IPS DF 4.7 (cell line): Measurements from ENCODE around the gene ACOX2.

Experiments
- DNase-seq: peaks from one replicate; pipeline ENCODE4 v3.0.0-alpha.2; 2013; ENCODE audit warnings: low spot score; ENCODE audit errors: extremely low read depth

ACOX2 gene

GRCh38 chr3:58536501-58537411 lies at the start of gene ACOX2:
Gene ACOX2, minus strand, starts transcription at chr3:58537190. Its CDS starts 2,084 bp downstream, at chr3:58535106.
- DNase-seq, result no peak

DNA sequence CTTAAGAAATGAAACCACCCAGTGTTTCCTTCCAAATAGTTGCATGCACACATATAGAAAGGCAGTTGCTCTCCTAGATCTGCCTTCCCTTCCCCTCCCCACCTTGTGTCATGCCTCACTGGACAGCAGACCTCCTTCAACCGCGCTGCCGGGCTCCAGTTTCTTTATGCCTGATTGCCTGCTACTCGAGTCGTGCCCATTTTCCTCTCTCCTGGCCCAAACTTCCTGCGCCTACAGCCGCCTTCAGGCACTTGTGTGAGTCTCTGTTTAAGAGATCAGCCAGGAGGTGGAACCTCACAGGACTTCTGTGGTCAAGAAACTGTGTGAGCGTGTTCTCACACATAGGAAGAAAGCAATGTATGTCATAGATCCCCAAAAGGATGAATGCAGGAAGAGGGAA lies 49.0 kb upstream of the ACOX2 start:
- DNase-seq, result no peak

DNA sequence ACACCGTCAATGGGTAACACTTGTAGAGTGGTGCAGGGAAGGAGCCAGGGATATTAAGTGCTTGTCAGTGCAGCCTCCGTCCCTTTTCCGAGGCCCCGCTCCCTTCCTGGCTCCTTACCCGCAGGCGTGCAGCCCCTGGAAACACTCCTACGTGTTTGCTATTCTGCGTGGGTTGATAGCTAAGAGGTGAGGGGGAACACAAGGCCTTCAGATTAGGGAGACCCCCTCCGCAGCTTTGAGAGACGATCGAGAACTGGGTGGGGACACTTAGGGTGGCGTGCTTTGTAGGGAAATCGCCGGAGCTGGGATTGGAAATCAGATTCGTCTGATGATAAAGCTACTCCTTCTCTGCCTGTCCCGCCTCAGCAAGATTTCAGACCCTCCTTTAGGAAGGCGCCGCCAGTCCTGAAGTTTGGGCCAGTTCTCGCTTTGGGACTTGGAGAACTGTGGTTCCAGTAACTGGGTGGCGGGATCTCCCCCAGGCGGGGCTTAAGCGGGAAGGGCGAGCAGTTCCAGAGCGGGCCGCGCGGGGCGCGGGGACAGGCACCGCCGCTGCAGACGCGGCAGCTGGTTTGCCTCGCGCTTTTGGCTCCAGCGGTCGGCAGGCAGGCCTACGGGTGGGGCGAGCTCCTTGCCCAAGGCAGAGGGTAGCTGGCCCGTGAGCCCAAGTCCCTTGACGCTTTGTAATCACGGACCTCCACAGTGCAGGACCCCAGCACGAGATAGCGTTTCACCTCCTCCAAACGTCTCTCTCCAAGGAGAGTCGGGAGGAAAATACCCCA lies 48.2 kb upstream of the ACOX2 start:
- no peak for DNase-seq

DNA sequence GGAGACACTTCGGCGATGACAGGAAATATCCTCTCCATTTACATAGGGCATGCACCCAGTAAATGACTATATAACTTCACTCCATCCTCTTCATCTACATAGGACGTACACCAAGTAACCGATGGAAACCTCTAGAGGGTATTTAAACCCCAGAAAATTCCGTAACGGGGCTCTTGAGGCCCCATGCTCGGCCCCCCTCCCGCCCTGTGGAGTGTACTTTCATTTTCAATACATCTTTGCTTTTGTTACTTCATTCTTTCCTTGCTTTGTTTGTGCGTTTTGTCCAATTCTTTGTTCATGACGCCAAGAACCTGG lies 47.7 kb upstream of the ACOX2 start:
- no peak for DNase-seq

DNA sequence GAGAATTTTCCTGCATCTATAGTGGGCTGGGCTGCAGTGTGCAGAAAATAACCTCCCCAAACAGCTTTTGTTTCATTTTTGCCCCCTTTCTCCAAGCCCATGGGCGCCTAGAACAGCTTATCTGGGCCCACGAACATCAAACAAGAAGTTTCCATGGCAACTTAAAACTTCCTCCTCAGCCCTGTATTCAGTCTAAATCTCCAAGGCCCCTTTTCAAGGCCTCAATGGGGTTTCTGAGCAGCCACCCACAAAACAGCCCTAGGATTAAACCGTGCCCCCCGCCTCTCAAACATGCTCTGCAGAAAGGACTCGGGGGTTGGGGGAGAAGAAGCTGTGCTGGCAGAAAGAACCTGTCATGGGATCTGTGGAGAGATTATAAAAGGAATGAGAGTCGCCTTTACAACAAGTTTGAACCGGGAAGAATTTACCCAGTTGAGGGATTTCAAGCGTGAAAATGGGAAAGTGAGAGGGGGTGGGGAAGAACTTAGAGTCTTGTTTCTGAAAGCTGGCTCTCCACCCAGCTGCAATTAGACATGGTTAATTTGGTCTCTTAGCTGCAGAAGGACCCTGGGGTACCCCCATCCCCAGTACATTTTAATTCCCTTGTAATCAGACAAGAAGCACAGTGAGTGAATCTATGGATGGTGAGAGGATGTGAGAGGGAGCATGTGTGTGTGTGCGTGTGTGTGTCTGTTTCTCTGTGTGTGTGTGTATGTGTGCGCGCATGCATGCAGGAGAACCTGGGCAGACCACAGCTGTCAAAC lies 44.5 kb upstream of the ACOX2 start:
- DNase-seq, result no peak

- no peak for DNase-seq
These were observed 43.9 kb upstream of the ACOX2 start for GRCh38 chr3:58580826-58581327.

- no peak for DNase-seq
These were observed 41.9 kb upstream of the ACOX2 start for GRCh38 chr3:58578873-58579272.

DNA sequence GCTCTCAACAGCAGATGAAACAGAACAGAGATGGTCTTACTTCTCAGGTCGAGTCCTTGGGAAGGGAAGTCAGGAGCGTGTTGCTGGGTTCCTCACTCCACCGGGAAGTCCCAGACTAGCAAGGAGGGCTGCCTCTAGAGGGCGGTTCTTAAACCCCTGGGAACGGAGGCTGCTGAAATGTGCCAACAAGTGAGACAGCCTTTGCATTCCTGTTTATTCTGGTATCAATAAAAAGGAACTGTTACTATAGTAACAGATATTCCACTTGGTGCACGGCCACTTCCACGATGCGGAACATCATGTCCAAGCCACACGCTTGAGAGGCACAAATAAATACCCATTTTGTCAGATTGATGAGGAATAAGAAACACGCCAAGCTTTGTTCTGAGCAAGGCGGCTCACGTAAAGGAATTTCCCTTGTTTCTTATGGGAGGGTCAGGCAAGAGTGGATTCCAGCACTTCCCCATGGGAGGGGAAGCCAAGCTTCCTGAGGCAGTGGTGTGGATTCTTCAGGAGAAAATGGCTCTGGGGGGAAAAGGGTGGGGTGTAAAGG lies 40.4 kb upstream of the ACOX2 start, which contains the start of gene FAM107A:
TSS of gene FAM107A (minus strand) at position 123 of the 553 bp plus-strand sequence. CDS start 7,531 bp downstream, outside the sequence.
- no peak for DNase-seq

DNA sequence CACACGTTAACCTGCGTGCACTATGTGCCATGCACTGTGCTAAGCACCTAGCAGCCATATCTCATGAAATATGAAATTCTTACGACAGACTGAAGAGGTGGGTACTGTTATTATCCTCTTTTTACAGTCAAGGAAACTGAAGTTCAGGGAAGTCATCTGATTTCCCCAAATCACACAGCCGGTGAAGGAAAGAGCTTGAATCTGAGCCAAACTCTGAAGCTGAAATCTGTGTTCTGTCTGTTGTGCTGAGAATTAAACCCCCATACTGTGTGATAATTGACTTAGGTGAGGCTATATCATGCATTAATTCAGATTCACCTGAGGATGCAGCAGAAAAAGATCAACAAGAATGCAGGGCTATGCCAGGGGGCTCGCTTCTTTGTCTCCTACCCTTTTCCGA lies 39.7 kb upstream of the ACOX2 start:
- DNase-seq, result no peak

GRCh38 chr3:58575971-58576652 lies 39.1 kb upstream of the ACOX2 start:
- no peak for DNase-seq

GRCh38 chr3:58574682-58575081 lies 37.7 kb upstream of the ACOX2 start:
- DNase-seq, result no peak

GRCh38 chr3:58574106-58574505 lies 37.1 kb upstream of the ACOX2 start:
- no peak for DNase-seq

DNA sequence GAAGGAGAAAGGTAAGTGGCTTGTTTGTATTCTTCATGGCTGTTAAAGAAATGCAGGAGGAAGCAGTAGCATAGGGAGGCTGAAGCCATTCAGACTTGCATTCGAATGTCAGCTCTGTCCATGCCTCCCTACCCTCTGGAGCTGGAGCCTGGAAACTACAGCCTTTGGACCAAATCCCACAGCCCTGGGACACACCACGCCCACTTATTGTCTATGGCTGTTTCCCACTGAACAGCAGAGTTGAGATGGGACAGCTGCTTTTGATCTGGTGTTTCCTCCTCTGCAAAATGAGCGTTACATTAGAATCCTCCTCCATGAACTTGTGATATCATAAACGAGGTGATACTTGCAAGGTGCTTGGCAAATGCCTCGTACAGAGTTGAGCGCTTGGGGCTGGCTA lies 36.6 kb upstream of the ACOX2 start:
- DNase-seq, result no peak

DNA sequence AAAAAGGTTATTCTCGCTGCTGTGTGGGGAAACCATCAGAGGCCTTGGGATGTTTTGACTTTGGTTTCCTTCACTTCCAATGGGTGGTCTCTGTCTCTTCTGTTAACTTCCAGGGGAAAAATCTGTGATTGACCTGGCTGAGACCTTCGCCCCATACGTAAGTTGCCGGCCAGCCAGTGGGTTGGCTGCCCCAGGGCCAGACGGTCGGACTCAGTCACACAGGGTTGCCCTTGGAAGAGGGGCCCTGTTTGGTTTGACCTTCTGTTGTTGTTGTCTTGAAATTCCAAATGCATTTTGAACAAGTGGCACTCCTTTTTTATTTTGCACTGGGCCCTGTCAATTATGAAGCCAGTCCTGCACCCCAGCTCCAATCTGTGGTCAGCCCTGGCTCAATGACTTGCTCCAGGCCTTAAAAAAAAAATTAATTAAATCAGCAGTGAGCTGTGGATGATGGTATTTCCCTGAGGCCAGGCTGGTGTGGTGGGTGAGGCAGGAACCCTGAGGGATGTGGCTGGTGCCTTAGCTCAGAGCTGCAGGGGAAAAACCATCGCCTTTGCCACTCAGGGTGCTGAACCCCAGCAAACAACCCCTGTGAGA lies 35.7 kb upstream of the ACOX2 start:
- DNase-seq, result no peak

- no peak for DNase-seq
These were observed 35.1 kb upstream of the ACOX2 start for GRCh38 chr3:58572013-58572633.

DNA sequence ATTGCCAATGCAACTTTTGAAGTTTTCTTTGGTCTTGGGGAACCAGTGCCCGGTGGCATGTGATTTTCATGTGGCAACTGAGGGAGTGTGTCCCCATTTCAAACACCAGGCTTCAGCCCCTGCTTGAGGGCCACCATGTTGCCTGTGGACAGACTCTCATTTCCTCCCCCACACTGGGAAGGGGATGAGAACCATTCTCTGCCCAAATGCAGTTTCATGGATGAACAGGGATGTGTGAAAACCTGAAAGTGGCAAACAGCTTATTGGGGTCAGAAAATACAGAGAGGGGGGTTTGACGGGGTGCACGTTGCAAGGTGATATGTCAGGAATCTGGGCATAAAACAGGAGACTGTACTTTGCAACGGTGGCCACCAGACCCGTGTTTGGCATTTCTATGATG lies 33.9 kb upstream of the ACOX2 start:
- DNase-seq, result no peak

GRCh38 chr3:58569287-58570001 lies 32.5 kb upstream of the ACOX2 start:
- DNase-seq, result no peak

- no peak for DNase-seq
These were observed 31.7 kb upstream of the ACOX2 start for GRCh38 chr3:58568572-58569286.

DNA sequence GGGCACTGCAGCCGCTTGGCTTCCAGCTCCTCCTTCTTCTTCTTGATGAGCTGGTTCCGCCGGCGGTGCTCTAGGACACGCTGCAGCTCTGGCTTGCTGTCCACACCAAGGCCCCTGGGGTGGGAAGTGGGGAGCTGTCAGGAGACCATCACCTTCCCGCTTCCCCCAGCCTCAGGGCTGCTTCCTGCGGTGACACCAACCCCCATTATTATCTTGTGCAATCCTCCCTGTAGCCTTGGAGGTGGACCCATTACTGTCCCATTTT lies 30.2 kb upstream of the ACOX2 start:
- no peak for DNase-seq
